Stimulated activated naive CD4-positive, alpha-beta T cell (primary cell): ENCODE measurements around the gene IRX4.
"Not testable (repeated sequence)": the region's sequence is repeated elsewhere in the genome, so short reads cannot be mapped to it uniquely, and the experiment has no call there.

Experiments used
- DNase-seq, 6 experiments: peaks; one replicate each; lab custom pipeline; 2025; lab: John Stamatoyannopoulos, UW

Gene IRX4

GRCh38 chr5:1877103-1878049 is 5.3 kb downstream of the IRX4 start:
- DNase-seq: no peak

- no peak for DNase-seq
Observed at GRCh38 chr5:1876660-1877064, 6.1 kb downstream of the IRX4 start.

- DNase-seq: no peak
Observed at GRCh38 chr5:1875843-1876659, 6.7 kb downstream of the IRX4 start.

GRCh38 chr5:1875281-1875842 is 7.4 kb downstream of the IRX4 start:
- no peak for DNase-seq

GRCh38 chr5:1874771-1875220 is 7.9 kb downstream of the IRX4 start:
- no peak for DNase-seq

GRCh38 chr5:1874348-1874747 is 8.4 kb downstream of the IRX4 start:
- no peak for DNase-seq

- no peak for DNase-seq
Observed at GRCh38 chr5:1873243-1873959, 9.3 kb downstream of the IRX4 start.

GRCh38 chr5:1871441-1871840 is 11.3 kb downstream of the IRX4 start:
- no peak for DNase-seq

GRCh38 chr5:1870435-1871272 is 12.1 kb downstream of the IRX4 start:
- not testable (repeated sequence) for DNase-seq

GRCh38 chr5:1868886-1869475 is 13.7 kb downstream of the IRX4 start:
- DNase-seq: no peak

- DNase-seq: no peak
Observed at GRCh38 chr5:1867815-1868143, 14.9 kb downstream of the IRX4 start.

GRCh38 chr5:1867114-1867814 is 15.5 kb downstream of the IRX4 start:
- DNase-seq: no peak

GRCh38 chr5:1865948-1866347 is 16.8 kb downstream of the IRX4 start:
- DNase-seq: no peak

- no peak for DNase-seq
Observed at GRCh38 chr5:1865486-1865885, 17.2 kb downstream of the IRX4 start.

GRCh38 chr5:1864896-1865440 is 17.8 kb downstream of the IRX4 start:
- no peak for DNase-seq

- DNase-seq: no peak
Observed at GRCh38 chr5:1860949-1861348, 21.8 kb downstream of the IRX4 start.

- DNase-seq: no peak
Observed at GRCh38 chr5:1860021-1860610, 22.6 kb downstream of the IRX4 start.

GRCh38 chr5:1859099-1859498 is 23.6 kb downstream of the IRX4 start:
- DNase-seq: no peak

- no peak for DNase-seq
Observed at GRCh38 chr5:1858436-1858835, 24.3 kb downstream of the IRX4 start.

- no peak for DNase-seq
Observed at GRCh38 chr5:1857256-1857600, 25.5 kb downstream of the IRX4 start.
